GM23338 (cell line): ENCODE results near the gene MCU. TPM values are rescaled to one million over a fixed set of nuclear protein-coding genes. Genes with fewer than 3 reads are reported as not detected.
"Not testable (repeated sequence)": the region's sequence is repeated elsewhere in the genome, so short reads cannot be mapped to it uniquely, and the experiment has no call there.

Source experiments
- ATAC-seq: fragments of 200-7000 bp; cut with Tn5 transposase; 3 replicates; pipeline ENCODE4 v1.9.1; 2020
- DNase-seq: peaks from one replicate; pipeline ENCODE4 v3.0.0-alpha.2; 2015; ENCODE audit warnings: low spot score
- H2AFZ ChIP-seq: fragments of 200-600 bp; sonication (generic); 2 replicates; pipeline ENCODE4 v1.8.0; 2016; ENCODE audit warnings: antibody characterized with exemption, mild to moderate bottlenecking, moderate library complexity
- H3F3A ChIP-seq: fragments of 200-600 bp; sonication (generic); replicated peaks from 2 replicates; pipeline ENCODE4 v1.8.0; 2017; ENCODE audit warnings: antibody characterized with exemption, mixed run types, low read depth
- H3K27ac ChIP-seq: fragments of 200-600 bp; sonication (generic); 2 replicates; pipeline ENCODE4 v1.6.1; 2016; ENCODE audit warnings: low read depth
- H3K27me3 ChIP-seq: fragments of 200-600 bp; sonication (generic); 2 replicates; pipeline ENCODE4 v1.8.0; 2016; ENCODE audit warnings: mild to moderate bottlenecking, mixed run types, moderate library complexity; ENCODE audit not compliant: insufficient read depth
- H3K36me3 ChIP-seq: fragments of 200-600 bp; sonication (generic); 2 replicates; pipeline ENCODE4 v1.8.0; 2016; ENCODE audit warnings: mild to moderate bottlenecking; ENCODE audit not compliant: insufficient read depth
- H3K4me1 ChIP-seq: fragments of 200-600 bp; sonication (generic); 2 replicates; pipeline ENCODE4 v1.8.0; 2016; ENCODE audit warnings: mild to moderate bottlenecking, moderate library complexity; ENCODE audit not compliant: insufficient read depth
- H3K4me2 ChIP-seq: fragments of 200-600 bp; sonication (generic); 2 replicates; pipeline ENCODE4 v1.7.1; 2017; ENCODE audit warnings: mixed run types
- H3K4me3 ChIP-seq: fragments of 200-600 bp; sonication (generic); 2 replicates; pipeline ENCODE4 v1.6.1; 2016; ENCODE audit warnings: mixed run types
- H3K79me2 ChIP-seq: fragments of 200-600 bp; sonication (generic); replicated peaks from 2 replicates; pipeline ENCODE4 v1.8.0; 2017; ENCODE audit warnings: mild to moderate bottlenecking; ENCODE audit not compliant: insufficient read depth
- H3K9me2 ChIP-seq: fragments of 200-600 bp; sonication (generic); 2 replicates; pipeline ENCODE4 v1.8.0; 2017; ENCODE audit not compliant: insufficient read depth
- H4K20me1 ChIP-seq: fragments of 200-600 bp; sonication (generic); replicated peaks from 2 replicates; pipeline ENCODE4 v1.8.0; 2017; ENCODE audit warnings: mild to moderate bottlenecking; ENCODE audit not compliant: insufficient read depth
- H3K27ac Mint-ChIP-seq: 2 replicates; pipeline ENCODE4 v1.8.0; 2020; ENCODE audit warnings: inconsistent platforms, mild to moderate bottlenecking, moderate library complexity, mixed read lengths
- H3K27me3 Mint-ChIP-seq: 3 replicates; pipeline ENCODE4 v1.8.0; 2022; ENCODE audit warnings: low read depth, mild to moderate bottlenecking, moderate library complexity, mixed read lengths, inconsistent platforms; ENCODE audit not compliant: insufficient read depth, poor library complexity
- H3K36me3 Mint-ChIP-seq: 3 replicates; pipeline ENCODE4 v1.8.0; 2021; ENCODE audit warnings: low read depth, mild to moderate bottlenecking, inconsistent platforms, moderate library complexity, mixed read lengths
- H3K4me1 Mint-ChIP-seq: 3 replicates; pipeline ENCODE4 v1.8.0; 2020; ENCODE audit warnings: mild to moderate bottlenecking, inconsistent platforms, mixed read lengths
- H3K4me3 Mint-ChIP-seq: 3 replicates; pipeline ENCODE4 v1.8.0; 2021; ENCODE audit warnings: moderate library complexity, mild to moderate bottlenecking, inconsistent platforms, mixed read lengths
- H3K9me3 Mint-ChIP-seq: 3 replicates; pipeline ENCODE4 v1.8.0; 2020; ENCODE audit warnings: moderate library complexity, mild to moderate bottlenecking, inconsistent platforms, mixed read lengths
- CTCF ChIP-seq, 2 experiments: fragments of 200-600 bp in 1 of 2; sonication (generic) in 1 of 2; conservative IDR thresholded peaks; 2 replicates each; pipeline versions ENCODE4 v1.5.1 to v1.6.1; 2016 to 2017; ENCODE audit warnings: antibody characterized with exemption in 2 of 2, low read depth in 2 of 2, mild to moderate bottlenecking in 2 of 2, moderate library complexity in 1 of 2
- ETS1 ChIP-seq: IDR thresholded peaks from 2 replicates; pipeline ENCODE4 v1.6.1; 2016; ENCODE audit warnings: antibody characterized with exemption
- JUNB ChIP-seq: IDR thresholded peaks from one replicate; pipeline ENCODE4 v1.6.1; 2016; ENCODE audit warnings: antibody characterized with exemption; ENCODE audit not compliant: unreplicated experiment
- POLR2AphosphoS5 ChIP-seq: IDR thresholded peaks from 2 replicates; pipeline ENCODE4 v1.6.1; 2016; ENCODE audit warnings: antibody characterized with exemption, low read depth
- ZNF462 ChIP-seq: fragments of 250-450 bp; sonication (Bioruptor Pico); IDR thresholded peaks from 2 replicates; pipeline ENCODE4 v1.5.0; 2020; ENCODE audit warnings: mild to moderate bottlenecking, moderate library complexity
- polyA plus RNA-seq: library from polyadenylated mRNA; unstranded; fragments of >200 nt; fragmentation: Nextera tagmentation; extraction: Ambion mirVana; gene quantifications from 2 replicates; pipeline ENCODE4 v1.2.1, GENCODE V29; 2016
- total RNA-seq: library from RNA; depleted of rRNA; stranded (reverse); fragments of >200 nt; shearing (Covaris generic); gene quantifications from 2 replicates; pipeline ENCODE4 v1.2.3, GENCODE V29; 2014

The MCU gene
- total and polyA plus RNA-seq, 2 experiments from 2014 or later = 41.8 to 68.2 TPM

- H3K27ac ChIP-seq = peak overlapping the region; percentile 34; the same call in 1 of the 2 replicates
- Mint-ChIP-seq H3K4me3 (peak overlapping the region; percentile 15; the same call in 1 of the 3 replicates), H3K4me1 (peaks cover 54% of the 10 kb centered on the region), H3K27ac (peak overlapping the region; percentile 92)
- H4K20me1 ChIP-seq, H3K27me3 Mint-ChIP-seq, ATAC-seq, H3K36me3 Mint-ChIP-seq, H3K36me3 ChIP-seq, H2AFZ ChIP-seq, DNase-seq, H3F3A ChIP-seq, H3K4me3 ChIP-seq, H3K27me3 ChIP-seq, H3K9me3 Mint-ChIP-seq, H3K9me2 ChIP-seq: not testable (repeated sequence)
- H3K4me1 ChIP-seq = peaks cover 56% of the 10 kb centered on the region
- peaks cover 84% of the 10 kb centered on the region for H3K79me2 ChIP-seq
- H3K4me2 ChIP-seq = peak overlapping the region; percentile 66
These were observed 67.0 kb downstream of the MCU start for GRCh38 chr10:72758930-72759329.

- H3K4me1 ChIP-seq = peaks cover 50% of the 10 kb centered on the region
- no peak overlapping the region for H3K27ac ChIP-seq
- H3K36me3 ChIP-seq = no peaks in the 10 kb centered on the region
- no peaks in the 10 kb centered on the region for H3K36me3 Mint-ChIP-seq
- ATAC-seq = peak; percentile 22; the same call in 2 of the 3 replicates
- peaks cover 48% of the 10 kb centered on the region for H3K4me1 Mint-ChIP-seq
- no peak overlapping the region for H3K4me3 Mint-ChIP-seq
- H3F3A ChIP-seq = 0 out of 2 replicates have a peak, but pooled peaks cover 5% of the 10 kb centered on the region
- no peaks in the 10 kb centered on the region for H3K9me2 ChIP-seq
- H2AFZ ChIP-seq = no peak overlapping the region
- TF ChIP-seq CTCF (conservative IDR thresholded peaks at IDR 0.05; ENCODE audit: low read depth in 2 of 2) (no peak), JUNB (no peak)
- no peak overlapping the region for H3K4me3 ChIP-seq
- H3K79me2 ChIP-seq = peaks cover 84% of the 10 kb centered on the region
- H3K9me3 Mint-ChIP-seq = no peaks in the 10 kb centered on the region
- peaks cover 9% of the 10 kb centered on the region for H3K27me3 Mint-ChIP-seq
- no peaks in the 10 kb centered on the region for H4K20me1 ChIP-seq
- H3K27ac Mint-ChIP-seq = no peak overlapping the region
- H3K4me2 ChIP-seq = no peak overlapping the region
- no peaks in the 10 kb centered on the region for H3K27me3 ChIP-seq
- DNase-seq = no peak
These were observed 67.6 kb downstream of the MCU start for GRCh38 chr10:72759584-72759983.

- Histone ChIP-seq H3F3A (no peaks in the 10 kb centered on the region), H3K36me3 (no peaks in the 10 kb centered on the region), H2AFZ (no peak overlapping the region), H3K4me1 (peaks cover 31% of the 10 kb centered on the region), H3K9me2 (no peaks in the 10 kb centered on the region), H3K4me3 (no peak overlapping the region), H3K79me2 (peaks cover 78% of the 10 kb centered on the region), H3K27ac (no peak overlapping the region), H3K4me2 (no peak overlapping the region), H4K20me1 (no peaks in the 10 kb centered on the region), H3K27me3 (no peaks in the 10 kb centered on the region)
- no peak overlapping the region for H3K27ac Mint-ChIP-seq
- H3K4me1 Mint-ChIP-seq = peaks cover 32% of the 10 kb centered on the region
- ATAC-seq = no peak
- no peak overlapping the region for H3K4me3 Mint-ChIP-seq
- DNase-seq = no peak
- H3K36me3 Mint-ChIP-seq = no peaks in the 10 kb centered on the region
- H3K9me3 Mint-ChIP-seq = no peaks in the 10 kb centered on the region
- peaks cover 7% of the 10 kb centered on the region for H3K27me3 Mint-ChIP-seq
- TF ChIP-seq POLR2AphosphoS5 = no peak
- TF ChIP-seq ZNF462 = no peak
- no peak for TF ChIP-seq CTCF (conservative IDR thresholded peaks at IDR 0.05; ENCODE audit: low read depth in 2 of 2)
- no peak for TF ChIP-seq ETS1
These were observed 69.6 kb downstream of the MCU start for GRCh38 chr10:72761498-72761897.
